GM18951 (cell line): Measurements from ENCODE around the gene EFCAB11.

Experiments used
- POLR2A ChIP-seq: IDR thresholded peaks from 4 replicates; pipeline ENCODE4 v1.6.1; 2011; ENCODE audit warnings: mild to moderate bottlenecking; ENCODE audit not compliant: insufficient read length, insufficient read depth; ENCODE audit errors: extremely low read depth
- in situ Hi-C: fragments of 300-500 bp; cut with MboI; formaldehyde crosslinking; loops from one replicate; pipeline ENCODE4 v1.12.0; 2022; ENCODE audit warnings: low sequenced_read_pairs, mixed read lengths, inconsistent platforms; ENCODE audit not compliant: unreplicated experiment

EFCAB11 gene, protein sequence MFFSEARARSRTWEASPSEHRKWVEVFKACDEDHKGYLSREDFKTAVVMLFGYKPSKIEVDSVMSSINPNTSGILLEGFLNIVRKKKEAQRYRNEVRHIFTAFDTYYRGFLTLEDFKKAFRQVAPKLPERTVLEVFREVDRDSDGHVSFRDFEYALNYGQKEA

DNA sequence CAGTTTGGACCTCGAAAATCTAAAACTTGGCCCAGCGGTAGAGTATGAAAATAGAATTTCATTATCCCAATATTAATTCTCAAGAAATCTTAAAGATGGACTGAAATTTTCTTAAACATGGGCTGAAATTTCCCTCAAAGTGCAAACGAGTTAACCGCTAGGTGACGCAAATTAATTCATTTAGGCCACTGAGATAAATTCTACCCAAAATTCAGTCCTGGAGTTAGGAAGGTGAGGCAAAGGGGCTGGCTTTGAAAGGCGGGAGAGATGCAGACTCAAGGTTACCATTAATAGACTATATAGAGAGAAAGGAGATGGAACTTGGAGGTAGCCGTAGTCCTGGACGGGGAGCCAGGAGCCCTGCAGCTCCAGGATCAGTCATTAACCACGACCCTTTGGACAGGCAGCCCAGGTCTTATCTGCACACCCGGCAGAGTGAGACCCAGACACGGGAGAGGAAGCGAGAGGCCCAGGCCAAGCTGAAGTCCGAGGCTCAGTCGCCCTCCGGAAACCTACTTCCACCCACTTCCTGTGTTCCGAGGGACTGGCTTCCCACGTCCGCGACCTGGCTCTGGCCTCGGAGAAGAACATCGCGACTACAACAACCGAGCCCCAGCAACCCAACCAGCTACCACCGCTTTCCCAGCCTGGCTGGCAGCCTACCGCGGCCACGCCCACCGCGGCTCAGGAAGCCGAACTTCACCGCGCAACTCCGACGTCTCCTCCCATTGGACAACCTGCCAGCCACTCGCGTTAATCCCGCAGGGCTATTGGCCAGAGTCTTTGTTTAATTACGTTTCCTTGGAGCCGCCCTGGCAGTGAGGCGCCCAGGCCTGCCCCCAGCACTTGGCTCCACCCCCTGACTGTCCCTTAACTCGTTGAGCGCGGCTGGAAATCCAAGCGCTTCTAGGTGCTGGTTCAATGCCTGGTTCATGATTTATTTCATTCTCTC, at the start of gene EFCAB11:
Gene EFCAB11, minus strand, starts transcription at position 661 of the 952 bp plus-strand sequence. Its CDS starts 70 bp downstream, at position 591.
- peak; percentile 89 for TF ChIP-seq POLR2A
- in situ Hi-C loops, result no loop called here

DNA sequence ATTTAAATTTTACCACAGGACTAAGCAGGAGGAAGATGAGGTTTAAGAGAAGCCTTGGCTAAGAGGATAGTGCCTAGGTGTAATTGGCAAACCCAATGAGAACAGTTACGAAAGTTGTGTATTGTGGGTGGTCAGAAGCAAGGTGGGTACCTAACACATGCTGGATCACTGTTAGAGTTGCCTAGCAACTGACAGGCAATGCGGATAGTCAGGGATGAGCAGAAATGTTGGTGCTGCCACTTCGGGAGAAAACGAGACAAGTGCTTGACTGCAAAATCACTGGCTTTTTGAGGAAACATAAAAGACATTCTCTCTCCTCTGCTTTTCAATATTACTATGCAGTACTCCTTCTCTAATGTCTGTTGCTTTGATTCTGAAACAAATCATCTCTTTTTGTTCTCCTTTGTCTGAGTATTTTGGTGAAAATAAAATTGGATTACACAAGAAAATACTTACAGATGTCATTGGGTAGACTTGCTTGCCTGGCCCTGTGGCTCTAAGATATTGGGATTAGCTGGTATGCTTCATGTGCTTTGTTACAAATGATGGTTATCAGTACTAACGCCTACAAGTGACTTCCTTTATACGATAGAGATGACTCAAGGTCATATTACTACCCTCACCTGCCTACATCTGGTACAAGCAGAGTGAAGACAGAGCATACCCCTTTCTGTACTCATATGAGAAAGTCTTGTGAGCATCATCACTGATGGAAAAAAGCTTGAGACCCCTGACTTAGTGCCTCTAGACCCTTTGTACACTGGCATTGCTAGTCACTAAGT, 49.2 kb upstream of the EFCAB11 start:
- TF ChIP-seq POLR2A, result no peak
- in situ Hi-C loops, result no loop called here

DNA sequence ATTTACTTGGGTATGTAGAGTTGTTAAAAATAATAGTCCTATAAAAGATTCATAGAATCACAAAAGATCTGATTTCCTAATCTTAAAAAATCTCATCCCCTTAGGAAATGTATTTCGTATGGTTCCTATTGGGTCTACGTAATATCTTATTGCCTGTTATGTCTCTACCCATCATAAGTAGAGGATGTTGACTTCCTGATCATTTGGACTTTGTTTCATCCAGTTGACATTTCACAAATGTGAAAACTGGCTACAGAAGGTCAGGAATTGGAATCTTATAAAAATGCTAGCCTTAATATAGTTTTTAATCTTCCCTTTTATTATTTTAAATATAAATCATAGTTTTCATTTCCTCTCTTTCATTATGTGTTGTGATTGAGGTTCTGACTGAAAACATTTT, 46.4 kb upstream of the EFCAB11 start:
- in situ Hi-C loops, result no loop called here

DNA sequence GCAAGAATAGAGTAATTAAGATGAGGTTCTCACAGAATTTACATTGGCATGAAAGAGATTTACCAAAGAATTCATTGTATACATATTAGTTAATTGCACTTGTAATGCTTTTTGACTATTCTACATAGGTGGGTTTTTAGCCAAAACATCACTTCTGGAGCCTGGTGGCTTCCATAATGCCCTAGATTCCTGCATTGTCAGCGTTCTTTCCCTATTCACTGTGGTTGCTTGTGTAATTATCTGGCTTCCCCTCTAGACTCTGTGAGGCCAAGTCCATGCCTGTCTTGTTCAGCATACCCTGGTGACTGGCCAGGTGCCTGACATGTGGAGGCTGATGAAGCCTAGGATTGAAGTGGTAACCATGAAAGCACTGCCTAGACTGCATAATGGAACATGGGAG, 42.4 kb upstream of the EFCAB11 start:
- in situ Hi-C loops, result no loop called here
- no peak for TF ChIP-seq POLR2A

More for the DNA sequence above, 46.4 kb upstream of the EFCAB11 start:
- no peak for TF ChIP-seq POLR2A

DNA sequence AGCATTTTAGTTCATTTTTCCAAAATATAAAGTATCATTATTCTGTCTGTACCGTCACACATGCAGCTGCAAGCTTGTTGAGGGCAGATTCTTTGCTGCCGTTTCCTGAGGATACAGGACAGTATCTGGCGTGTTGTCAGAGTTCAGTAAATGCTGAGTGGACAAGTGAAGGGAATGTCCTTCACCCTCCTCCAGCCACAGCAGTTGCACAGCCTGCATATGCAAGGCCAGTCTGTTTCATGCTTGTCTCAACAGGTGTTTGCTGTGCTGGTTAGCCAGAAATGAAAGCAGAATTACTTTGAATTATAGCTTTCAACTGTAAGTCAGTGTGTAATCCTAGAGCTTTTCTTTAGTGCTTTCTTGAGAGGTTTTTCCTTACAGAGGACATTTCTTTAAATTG, 37.7 kb upstream of the EFCAB11 start:
- no peak for TF ChIP-seq POLR2A
- in situ Hi-C loops, result no loop called here

DNA sequence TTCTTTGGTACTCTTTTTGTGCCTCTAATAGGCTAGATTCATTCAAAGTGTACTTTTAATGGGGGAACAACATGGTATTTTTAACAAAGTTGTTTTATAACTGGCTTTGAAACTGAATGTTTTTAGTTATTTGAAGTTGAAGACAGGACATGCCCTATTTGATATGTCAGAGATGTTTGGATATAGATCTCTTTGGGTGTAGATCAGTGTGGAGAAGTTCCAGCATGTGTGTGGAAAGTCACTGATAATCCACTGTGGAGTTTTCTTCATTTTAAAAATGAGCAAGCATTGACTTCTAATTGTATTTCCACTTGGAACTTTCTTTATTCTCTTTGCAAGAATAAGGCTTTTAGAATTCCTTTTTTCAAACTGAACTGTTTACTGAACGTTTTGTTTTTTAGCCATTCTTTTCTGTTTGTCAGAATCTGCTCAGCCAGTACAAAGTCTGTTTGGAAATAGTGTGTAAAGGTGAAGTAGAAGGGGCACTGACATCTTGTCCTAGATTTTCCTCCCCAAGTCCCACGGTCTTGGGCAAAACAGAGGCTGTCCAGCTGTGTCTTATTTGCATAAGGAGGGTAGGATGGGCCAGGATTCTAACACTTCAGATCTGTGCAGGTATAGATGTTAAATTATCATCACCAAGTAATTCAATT, 36.2 kb upstream of the EFCAB11 start:
- no peak for TF ChIP-seq POLR2A
- in situ Hi-C loops, result no loop called here

DNA sequence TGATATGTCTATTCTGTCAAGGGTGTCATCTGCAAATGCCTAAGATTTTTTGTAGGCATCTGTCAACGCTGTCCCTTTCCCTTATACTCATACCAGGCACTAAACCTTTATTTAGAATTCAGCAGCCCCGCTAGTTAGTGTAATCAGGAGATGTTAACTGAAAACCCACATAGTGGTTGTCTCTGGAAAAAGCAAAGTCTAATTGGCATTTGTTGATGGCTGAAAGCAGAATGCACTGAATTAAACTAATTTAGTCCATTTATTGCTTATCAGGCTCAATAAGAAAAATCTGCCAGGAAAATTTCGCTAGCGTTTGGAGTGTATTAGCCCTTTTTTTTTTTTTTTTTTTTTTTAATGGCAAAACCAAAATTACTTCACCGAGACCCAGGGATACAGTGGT, 35.7 kb upstream of the EFCAB11 start:
- no peak for TF ChIP-seq POLR2A
- in situ Hi-C loops, result no loop called here

DNA sequence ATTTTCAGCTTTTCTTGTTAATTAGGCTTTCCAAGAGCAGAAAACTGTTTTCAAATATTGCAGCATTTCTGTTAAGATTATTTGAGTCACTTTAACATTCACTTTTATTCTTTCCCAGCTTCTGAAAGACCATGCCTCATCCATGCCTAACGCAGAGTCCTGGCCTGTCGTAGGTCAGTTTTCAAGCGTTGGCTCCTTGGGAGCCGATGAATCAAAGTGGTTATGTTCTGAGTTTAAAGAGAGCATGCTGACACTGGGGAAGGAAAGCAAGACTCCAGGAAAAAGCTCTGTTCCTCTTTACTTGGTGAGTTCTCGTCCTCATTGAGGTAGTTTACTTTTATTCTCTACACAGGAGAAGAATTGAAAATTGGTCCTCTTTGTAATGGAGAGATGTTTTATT, 34.3 kb upstream of the EFCAB11 start:
- in situ Hi-C loops, result no loop called here
- TF ChIP-seq POLR2A, result no peak

DNA sequence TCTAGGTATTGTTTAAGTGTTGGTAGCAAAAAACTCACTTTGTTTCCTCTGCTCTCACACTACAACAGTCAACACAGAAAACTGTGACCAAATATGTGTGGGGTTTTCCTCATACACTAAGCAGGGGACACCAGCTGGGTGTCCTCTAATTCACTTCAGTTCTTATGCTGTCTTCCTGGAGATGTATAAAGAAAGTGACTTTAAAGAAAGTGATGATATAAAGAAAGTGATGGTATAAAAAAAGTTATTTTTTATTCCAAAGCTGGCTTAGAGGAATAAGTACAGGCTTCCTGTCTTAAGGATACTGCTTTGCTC, 32.6 kb upstream of the EFCAB11 start:
- TF ChIP-seq POLR2A, result no peak
- in situ Hi-C loops, result no loop called here

DNA sequence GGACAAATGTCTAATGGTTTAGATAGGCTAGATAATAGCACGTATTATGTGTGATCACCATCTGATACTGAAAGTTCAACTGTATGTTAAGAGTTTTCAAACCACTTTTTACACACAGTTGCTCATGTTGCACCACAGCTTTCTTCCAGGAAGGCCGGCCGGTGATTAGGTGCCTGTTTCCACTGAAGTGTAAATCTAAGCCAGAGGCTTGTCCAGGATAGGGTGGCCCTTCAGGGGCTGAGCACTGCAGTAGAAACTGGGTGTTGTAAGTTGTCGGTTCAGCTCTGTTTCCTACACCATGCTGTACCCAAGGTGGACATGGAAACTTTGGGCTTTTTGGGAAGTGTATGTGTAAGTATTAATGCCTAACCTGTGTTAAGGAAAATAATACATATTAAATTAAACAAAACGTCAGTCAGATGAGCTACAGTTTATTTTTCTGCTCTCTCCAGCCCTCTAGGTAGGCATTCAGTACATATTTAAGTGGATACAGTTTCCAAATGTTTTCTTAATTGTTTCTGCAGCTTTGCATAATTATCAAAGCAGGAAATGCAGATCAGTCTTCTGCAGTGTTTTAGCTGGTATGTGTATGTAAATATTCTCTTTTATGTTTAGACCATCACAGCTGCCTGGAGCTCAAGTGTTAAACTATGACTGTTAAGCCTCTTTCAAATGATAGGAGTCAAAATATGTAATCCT, 32.1 kb upstream of the EFCAB11 start:
- in situ Hi-C loops, result no loop called here
- TF ChIP-seq POLR2A, result no peak

DNA sequence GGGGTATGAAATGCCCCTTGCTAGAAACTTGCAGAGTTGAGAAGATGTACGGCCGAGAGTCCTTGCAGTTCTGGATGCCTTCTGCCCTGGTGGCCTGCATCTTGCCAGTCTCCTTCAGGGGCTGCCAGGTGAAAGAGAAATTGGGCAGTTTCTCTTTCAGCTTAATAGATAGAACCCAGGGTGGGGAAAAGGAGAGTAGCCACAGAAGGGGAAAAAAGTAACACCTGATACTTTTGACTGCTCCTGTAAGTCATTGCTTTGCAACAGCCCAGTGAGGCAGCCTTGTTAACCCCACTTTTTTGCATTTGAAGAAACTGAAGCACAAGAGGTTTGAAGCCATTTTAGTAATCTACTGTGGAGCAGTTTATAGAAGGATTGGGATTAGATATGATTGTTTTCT, 28.8 kb upstream of the EFCAB11 start:
- no peak for TF ChIP-seq POLR2A
- in situ Hi-C loops, result no loop called here

DNA sequence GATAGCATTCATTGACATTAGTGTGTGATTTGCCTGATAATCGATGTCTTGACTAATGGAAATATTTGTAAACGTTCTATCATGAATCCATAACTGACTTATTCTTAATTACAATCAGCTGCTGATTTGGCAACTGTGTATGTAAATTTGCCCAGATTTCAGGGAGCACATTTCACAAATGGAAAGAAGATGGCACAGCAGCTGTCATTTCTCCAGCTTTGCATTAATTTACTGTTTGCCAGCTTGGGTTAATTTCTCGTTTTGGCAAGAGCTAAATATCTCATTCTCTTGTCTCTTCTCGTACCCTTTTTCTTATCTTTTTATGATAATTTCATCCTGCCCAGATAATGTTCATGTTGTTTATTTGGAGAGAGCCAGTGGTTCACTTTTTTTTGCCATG, 24.1 kb upstream of the EFCAB11 start:
- in situ Hi-C loops, result no loop called here
- no peak for TF ChIP-seq POLR2A
